ENCODE results near the gene SF1.

SF1 gene

GRCh38 chr11:64743591-64744543 is 34.5 kb downstream of the SF1 start, which contains the start of gene RASGRP2:
RASGRP2 (minus strand) TSS chr11:64744142; CDS start chr11:64742866, 1,276 bp downstream.
- H3K27ac ChIP-seq: no peak within 1 kb of the TSS
- no peaks in the 10 kb centered on the region for H3K9me3 ChIP-seq (ENCODE audit: severe bottlenecking)
- peak; percentile 79 for DNase-seq
- H3K27me3 ChIP-seq (ENCODE audit: insufficient read depth, low read depth, severe bottlenecking): peaks cover 21% of the 10 kb centered on the region
- peak; percentile 85 for TF ChIP-seq CTCF (IDR thresholded peaks at IDR 0.05; ENCODE audit: low read depth, low read length)
- H3K36me3 ChIP-seq: no peaks in the 10 kb centered on the region
- peak within 1 kb of the TSS; percentile 59 for H3K4me3 ChIP-seq (ENCODE audit: low read depth, low read length)

DNA sequence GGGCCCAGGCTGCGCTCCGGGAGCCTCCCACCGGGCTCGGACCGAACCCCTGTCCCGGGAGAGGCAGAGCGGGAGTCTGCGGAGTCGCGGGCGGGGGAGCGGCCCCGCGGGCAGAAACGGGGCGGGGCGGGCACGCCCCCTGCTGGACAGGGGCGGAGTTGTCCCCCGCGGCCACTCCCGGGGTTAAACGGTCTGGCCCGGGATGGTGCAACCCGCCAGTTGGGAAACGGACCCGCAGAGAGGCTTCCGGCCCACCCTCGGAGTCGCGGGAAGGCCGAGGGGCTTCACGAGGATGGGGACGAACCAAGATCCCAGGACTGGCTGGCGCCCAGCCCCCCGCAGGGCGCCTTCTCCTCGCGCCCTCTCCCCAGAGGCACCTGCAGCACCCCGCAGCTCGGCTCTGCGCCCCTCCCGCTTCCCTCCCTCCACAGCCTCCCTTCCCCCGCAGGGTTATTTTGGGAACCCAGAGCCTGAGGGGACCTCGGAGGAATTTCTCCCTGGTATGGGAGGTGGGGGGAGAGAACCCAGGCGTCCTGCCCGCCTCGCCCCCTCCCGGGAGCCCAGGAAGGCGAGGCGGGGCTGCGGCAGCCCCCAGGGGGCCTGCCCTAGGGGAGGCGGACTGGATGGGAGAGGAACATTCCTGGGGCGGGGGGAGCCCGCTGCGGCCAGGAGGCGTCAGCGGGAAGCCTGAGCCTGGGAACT is 35.3 kb downstream of the SF1 start:
- Histone ChIP-seq H3K27me3 (ENCODE audit: insufficient read depth, low read depth, severe bottlenecking) (peaks cover 21% of the 10 kb centered on the region), H3K36me3 (no peaks in the 10 kb centered on the region), H3K27ac (no peak overlapping the region), H3K4me3 (ENCODE audit: low read depth, low read length) (peak overlapping the region; percentile 38), H3K9me3 (ENCODE audit: severe bottlenecking) (no peaks in the 10 kb centered on the region)
- TF ChIP-seq CTCF (IDR thresholded peaks at IDR 0.05; ENCODE audit: low read depth, low read length): peak; percentile 81
- peak; percentile 49 for DNase-seq

- no peak overlapping the region for H3K27ac ChIP-seq
- H3K36me3 ChIP-seq: no peaks in the 10 kb centered on the region
- no peak for TF ChIP-seq CTCF (IDR thresholded peaks at IDR 0.05; ENCODE audit: low read depth, low read length)
- H3K9me3 ChIP-seq (ENCODE audit: severe bottlenecking): no peaks in the 10 kb centered on the region
- no peak overlapping the region for H3K4me3 ChIP-seq (ENCODE audit: low read depth, low read length)
- no peak for DNase-seq
- peaks cover 21% of the 10 kb centered on the region for H3K27me3 ChIP-seq (ENCODE audit: insufficient read depth, low read depth, severe bottlenecking)
These were observed 36.1 kb downstream of the SF1 start for GRCh38 chr11:64742087-64742888.

GRCh38 chr11:64741375-64742086 is 36.8 kb downstream of the SF1 start:
- Histone ChIP-seq H3K4me3 (ENCODE audit: low read depth, low read length) (no peak overlapping the region), H3K27me3 (ENCODE audit: insufficient read depth, low read depth, severe bottlenecking) (peaks cover 21% of the 10 kb centered on the region), H3K9me3 (ENCODE audit: severe bottlenecking) (no peaks in the 10 kb centered on the region), H3K27ac (no peak overlapping the region), H3K36me3 (no peaks in the 10 kb centered on the region)
- TF ChIP-seq CTCF (IDR thresholded peaks at IDR 0.05; ENCODE audit: low read depth, low read length): no peak
- no peak for DNase-seq

DNA sequence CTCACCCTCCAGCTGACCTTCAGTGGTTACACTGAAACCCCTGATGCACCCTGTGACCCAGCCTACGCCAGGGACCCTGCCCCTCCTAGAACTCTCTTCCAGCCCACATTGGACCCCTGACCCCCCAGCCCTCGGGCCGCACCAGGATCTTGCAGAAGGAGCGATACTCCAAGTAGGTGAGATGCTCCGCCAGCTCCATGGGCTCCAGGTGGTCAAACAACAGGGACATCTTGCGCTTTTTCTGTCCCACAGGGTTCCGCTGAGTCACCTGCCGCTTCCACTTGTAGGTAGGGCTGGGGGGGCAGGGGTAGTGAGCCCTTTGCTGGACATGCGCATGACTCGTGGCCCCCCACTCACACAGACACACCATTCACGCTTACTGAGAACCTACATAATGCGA is 38.5 kb downstream of the SF1 start:
- Histone ChIP-seq H3K4me3 (ENCODE audit: low read depth, low read length) (no peak overlapping the region), H3K27me3 (ENCODE audit: insufficient read depth, low read depth, severe bottlenecking) (peaks cover 21% of the 10 kb centered on the region), H3K9me3 (ENCODE audit: severe bottlenecking) (no peaks in the 10 kb centered on the region), H3K36me3 (no peaks in the 10 kb centered on the region), H3K27ac (no peak overlapping the region)
- no peak for DNase-seq
- no peak for TF ChIP-seq CTCF (IDR thresholded peaks at IDR 0.05; ENCODE audit: low read depth, low read length)

All from WERI-Rb-1 (cell line).